Heart right ventricle (tissue), 16 donors: ENCODE results near the gene FAM53A. TPM values are rescaled to one million over a fixed set of nuclear protein-coding genes. Genes with fewer than 3 reads are reported as not detected.

Experiments
- ATAC-seq, 8 donors: fragments of 200-7000 bp; cut with Tn5 transposase; one replicate each; pipeline ENCODE4 v1.9.1; 2020; ENCODE audit warnings: mild to moderate bottlenecking in 8 of 8, moderate library complexity in 8 of 8, moderate number of reproducible peaks in 1 of 8
- DNase-seq, 2 donors: peaks; one replicate each; pipeline ENCODE4 v3.0.0-alpha.2; 2020
- H3K27ac ChIP-seq, 10 donors: fragments of 200-600 bp; sonication (generic) in 2 of 10; one replicate each; pipeline versions ENCODE4 v1.5.0 to v1.8.0; 2020 to 2022; ENCODE audit warnings: mild to moderate bottlenecking in 3 of 10
- H3K27me3 ChIP-seq, 7 donors: fragments of 200-600 bp; one replicate each; pipeline ENCODE4 v1.8.0; 2021 to 2022; ENCODE audit warnings: mild to moderate bottlenecking in 2 of 7
- H3K36me3 ChIP-seq, 9 donors: fragments of 200-600 bp; sonication (generic) in 1 of 9; one replicate each; pipeline versions ENCODE4 v1.5.0 to v1.8.0; 2020 to 2022; ENCODE audit warnings: mild to moderate bottlenecking in 2 of 9
- H3K4me1 ChIP-seq, 9 donors: fragments of 200-600 bp; sonication (generic) in 1 of 9; one replicate each; pipeline versions ENCODE4 v1.5.0 to v1.8.0; 2020 to 2022; ENCODE audit warnings: mild to moderate bottlenecking in 4 of 9
- H3K4me3 ChIP-seq, 10 donors: fragments of 200-600 bp; sonication (generic) in 2 of 10; one replicate each; pipeline versions ENCODE4 v1.5.0 to v1.8.0; 2020 to 2022; ENCODE audit warnings: mild to moderate bottlenecking in 7 of 10, moderate library complexity in 2 of 10
- H3K9me3 ChIP-seq, 11 donors: fragments of 200-600 bp in 10 of 11; sonication (generic) in 2 of 11; one replicate each; pipeline versions ENCODE4 v1.5.0 to v1.8.0; 2013 to 2022; ENCODE audit warnings: mild to moderate bottlenecking in 2 of 11, control low read depth in 1 of 11, moderate library complexity in 1 of 11
- CTCF ChIP-seq, 9 donors: fragments of 200-600 bp; sonication (generic) in 2 of 9; IDR thresholded peaks; one replicate each; pipeline versions ENCODE4 v1.5.0 to v1.8.0; 2021 to 2022; ENCODE audit warnings: antibody characterized with exemption in 9 of 9, mild to moderate bottlenecking in 5 of 9, moderate library complexity in 1 of 9
- WGBS, 2 donors: extraction: QIAGEN DNeasy Blood & Tissue Kit; methylation state at CpG; one replicate each; pipeline ENCODE4 v1.1.7; 2013; ENCODE audit warnings: inconsistent platforms in 1 of 2; 5-methylcytosine and 5-hydroxymethylcytosine counted together
- intact Hi-C, 10 donors: fragments of 100-400 bp; cut with DNase I; formaldehyde crosslinking; loops; one replicate each; pipeline versions ENCODE4 v1.11.1 to v1.14.2; 2022
- polyA plus RNA-seq, 2 donors: library from polyadenylated mRNA; stranded (reverse); fragments of 200-250 nt; gene quantifications; one replicate each; pipeline ENCODE4 v1.2.3, GENCODE V29; 2013
- total RNA-seq, 10 donors: library from RNA; stranded (reverse); fragmentation: NEBNext Ultra II Directional in 3 of 10; extraction: Animal tissue kit (Norgen Biotek cat#: 25700) in 3 of 10; gene quantifications; one replicate each; pipeline versions ENCODE4 v1.2.1 to v1.2.4, GENCODE V29; 2021 to 2023
- donor health status: Arrhythmogenic right ventricular cardiomyopathy.
- donor health status: ischemic (EF 13 %, LVEDD 7.1; RV severe dilation, severe dysfunction).
- donor health status: healthy with polysubstance abuse.
- donor health status: DM: no; HTN: yes; CAD: no.
- donor health status: DM: no; HTN: no; CAD: no.
- donor health status: ischemic (EF 25% LVEDD 6.9; RV normal size, moderate dysfunction).
- donor health status: ischemic (EF 25% LVEDD 5.7; RV mildly dilated, moderate dysfunction).
- donor health status: healthy.
- donor health status: DM: yes; HTN: yes; CAD: no.
- donor health status: Ischemic cardiomyopathy.
- donor health status: ischemic (EF 35%, LVEDD 5.7; RV mildly dilated, moderate dysfunction).
- donor health status: nonischemic (EF 11% LVEDD 7.7; RV severe dilation, severe dysfunction).
- donor health status: DM: yes; HTN: yes; CAD: no.
- donor health status: PGD.
- donor health status: ischemic (EF 29% LVEDD 5.4; RV normal size, mild dysfunction).
- donor health status: nonischemic (EF 23%, LVEDD 6.1; RV moderate dilation, normal function).

Gene FAM53A
- total and polyA plus RNA-seq, 12 donors: 0.24 to 1.5 (median 0.74) TPM

GRCh38 chr4:1590244-1590643 is 93.9 kb downstream of the FAM53A start:
- TF ChIP-seq CTCF (IDR thresholded peaks at IDR 0.05): no peak
- DNase-seq: no peak
- H3K4me1 ChIP-seq: no peaks in the 10 kb centered on the region
- peaks cover 0 to 45% (median 23%) of the 10 kb centered on the region in 11 donors for H3K9me3 ChIP-seq
- WGBS, 2 donors: 59 to 66% methylated on average over 4 of the region's 4 CpGs
- no peak overlapping the region for H3K27ac ChIP-seq
- no peak for ATAC-seq
- no peaks in the 10 kb centered on the region for H3K36me3 ChIP-seq
- H3K27me3 ChIP-seq: peaks cover 0 to 33% (median 23%) of the 10 kb centered on the region in 7 donors
- intact Hi-C loops: no loop called here
- no peak overlapping the region for H3K4me3 ChIP-seq

Other genes with a start within 250 kb of the FAM53A start
- gene SLBP, start 28.0 kb upstream of the FAM53A start, total RNA-seq: 10 to 100 TPM; 10.9 to 17.7 (median 12.8) TPM
- 10 to 100 TPM; 11.2 to 16.2 TPM for gene SLBP, start 28.0 kb upstream of the FAM53A start, polyA plus RNA-seq
- gene TMEM129, start 37.0 kb upstream of the FAM53A start, total RNA-seq: 10 to 100 TPM; 28.1 to 45.6 (median 34.3) TPM
- 10 to 100 TPM; 28.6 to 33.0 TPM for gene TMEM129, start 37.0 kb upstream of the FAM53A start, polyA plus RNA-seq
- 10 to 100 TPM in 2 of 10 donors, 1 to 10 TPM in 8; 2.3 to 15.6 (median 3.9) TPM for gene TACC3, start 37.2 kb upstream of the FAM53A start, total RNA-seq
- gene TACC3, start 37.2 kb upstream of the FAM53A start, polyA plus RNA-seq: 10 to 100 TPM in 1 of 2 donors, 1 to 10 TPM in 1; 6.0 to 16.2 TPM
- 1 to 10 TPM; 1.2 to 5.3 (median 2.4) TPM for gene FGFR3, start 109.0 kb upstream of the FAM53A start, total RNA-seq
- gene FGFR3, start 109.0 kb upstream of the FAM53A start, polyA plus RNA-seq: 1 to 10 TPM; 1.3 to 6.6 TPM
- 10 to 100 TPM; 35.3 to 53.1 (median 42.6) TPM for gene LETM1, start 171.8 kb upstream of the FAM53A start, total RNA-seq
- gene LETM1, start 171.8 kb upstream of the FAM53A start, polyA plus RNA-seq: 10 to 100 TPM; 23.4 to 23.8 TPM
- gene NSD2, start 187.1 kb upstream of the FAM53A start, total RNA-seq: 10 to 100 TPM; 32.3 to 64.4 (median 46.0) TPM
- 1 to 10 TPM; 7.7 to 9.9 TPM for gene NSD2, start 187.1 kb upstream of the FAM53A start, polyA plus RNA-seq